ENCODE measurements around the gene BAIAP2L2. TPM values are rescaled to one million over a fixed set of nuclear protein-coding genes. Genes with fewer than 3 reads are reported as not detected.
"Not testable (repeated sequence)": the region's sequence is repeated elsewhere in the genome, so short reads cannot be mapped to it uniquely, and the experiment has no call there.

Gene BAIAP2L2
- total RNA-seq, 1 donor from 2014 or later: 1.1 TPM

GRCh38 chr22:38041760-38042487 lies 68.6 kb downstream of the BAIAP2L2 start:
- peak; percentile 43 for ATAC-seq
- no peak for DNase-seq (ENCODE audit: low spot score)

DNA sequence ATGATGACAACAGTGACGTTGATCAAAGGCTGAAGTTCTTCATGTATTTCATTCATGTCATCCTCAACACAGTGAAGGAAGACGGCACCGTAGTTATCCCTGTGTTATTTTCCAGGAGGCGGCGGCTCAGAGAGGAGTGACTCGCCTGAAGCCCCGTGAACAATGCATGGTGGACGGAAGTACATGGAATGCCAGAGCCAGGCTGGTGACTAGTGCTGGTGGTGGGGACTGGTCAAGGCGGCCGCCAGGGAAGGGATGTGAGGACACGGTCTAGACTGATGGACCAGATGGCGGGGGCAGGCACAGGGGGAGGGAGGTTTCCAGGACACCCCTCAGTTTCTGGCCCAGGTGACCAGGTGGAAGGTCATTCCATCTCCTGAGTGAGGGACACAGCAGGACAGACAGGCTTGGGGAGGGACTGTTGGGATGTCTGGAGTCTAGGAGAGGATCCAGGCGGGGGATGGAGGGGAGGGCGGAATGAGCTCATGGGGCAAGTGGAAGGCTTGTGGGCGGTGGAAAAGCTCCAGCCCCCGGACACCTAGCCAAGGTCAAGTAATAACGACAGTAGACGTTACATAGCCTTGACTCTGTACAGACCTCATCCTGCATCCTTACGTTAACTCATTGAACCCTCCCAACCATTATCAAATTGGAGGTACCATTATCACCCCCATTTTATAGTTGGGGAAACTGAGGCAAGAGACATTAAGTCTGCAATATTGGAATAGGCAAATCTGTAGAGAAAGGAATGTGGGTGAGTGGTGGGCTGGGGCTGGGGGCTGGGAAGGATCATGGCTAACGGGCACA lies 69.3 kb downstream of the BAIAP2L2 start:
- DNase-seq (ENCODE audit: low spot score): no peak

GRCh38 chr22:38038890-38039812 lies 71.3 kb downstream of the BAIAP2L2 start:
- ATAC-seq (no peak), DNase-seq (ENCODE audit: low spot score) (no peak)

More for the DNA sequence above, 69.3 kb downstream of the BAIAP2L2 start:
- no peak for ATAC-seq

DNA sequence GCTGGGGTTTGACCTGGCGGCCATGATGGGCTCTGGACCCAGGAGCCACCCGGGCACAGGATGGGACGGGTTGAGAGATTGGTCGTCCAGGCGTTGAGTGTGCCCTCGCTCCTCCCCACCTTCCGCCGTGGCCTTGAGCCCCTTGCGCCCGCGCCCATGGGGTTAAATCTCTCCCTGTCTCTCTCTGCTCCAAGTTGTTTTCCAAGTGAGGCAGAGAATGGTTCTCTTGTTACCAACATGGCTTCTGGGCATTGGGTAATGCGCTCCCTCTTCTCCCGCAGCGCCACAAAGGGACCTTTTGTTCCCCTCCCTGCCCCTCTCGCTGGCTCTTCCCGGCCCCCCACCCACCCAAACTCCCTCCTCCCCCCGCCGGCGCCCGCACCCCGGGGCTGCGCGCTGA lies 72.1 kb downstream of the BAIAP2L2 start:
- ATAC-seq (no peak), DNase-seq (ENCODE audit: low spot score) (no peak)

- not testable (repeated sequence) for DNase-seq (ENCODE audit: low spot score); ATAC-seq
Observed at GRCh38 chr22:38037367-38038150, 72.9 kb downstream of the BAIAP2L2 start.

DNA sequence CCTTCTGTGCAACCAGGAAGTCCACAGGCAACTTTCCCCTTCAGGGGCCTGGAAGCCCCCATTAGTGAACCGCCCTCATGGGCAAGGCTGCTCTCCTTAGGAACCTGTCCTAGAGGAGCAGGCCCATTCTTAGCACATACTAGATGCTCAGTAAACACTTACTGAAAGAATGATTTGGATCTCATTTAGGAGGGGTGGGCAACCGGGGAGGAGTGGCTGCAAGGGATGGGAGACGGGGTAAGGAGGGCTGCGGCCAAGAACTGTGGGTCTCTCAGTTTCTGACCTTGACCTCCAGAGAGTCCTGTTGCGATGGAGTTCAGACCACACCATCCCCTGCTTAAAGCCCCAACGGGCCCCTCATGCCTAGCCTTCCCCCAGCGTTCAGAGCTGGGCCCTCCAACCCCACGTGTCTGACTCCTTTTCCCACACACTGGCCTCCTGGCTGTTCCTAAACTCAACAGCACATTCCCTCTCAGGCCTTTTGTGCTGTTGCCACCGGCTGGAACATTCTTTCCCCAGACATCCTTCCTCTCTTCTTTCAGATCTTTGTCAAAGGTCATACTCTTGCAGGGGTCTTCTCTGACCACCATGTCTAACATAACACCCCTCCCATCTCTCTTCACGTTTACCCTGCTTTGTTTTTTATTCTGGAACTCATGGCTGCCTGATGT lies 74.0 kb downstream of the BAIAP2L2 start:
- DNase-seq (ENCODE audit: low spot score): no peak
- ATAC-seq: no peak

GRCh38 chr22:38035530-38035885 lies 75.0 kb downstream of the BAIAP2L2 start:
- DNase-seq (ENCODE audit: low spot score): no peak
- no peak for ATAC-seq

Other genes with a start within 250 kb of the BAIAP2L2 start
- gene MICALL1, start 204.4 kb downstream of the BAIAP2L2 start, total RNA-seq: 9.5 TPM
- 0.25 TPM for gene C22orf23, start 157.1 kb downstream of the BAIAP2L2 start, total RNA-seq
- gene POLR2F, start 157.0 kb downstream of the BAIAP2L2 start, total RNA-seq: 64.2 TPM
- gene SOX10, start 126.1 kb downstream of the BAIAP2L2 start, total RNA-seq: 0.30 TPM
- 16.8 TPM for gene PICK1, start 53.3 kb downstream of the BAIAP2L2 start, total RNA-seq
- not detected for gene SLC16A8, start 26.5 kb downstream of the BAIAP2L2 start, total RNA-seq
- gene PLA2G6, start 71.1 kb upstream of the BAIAP2L2 start, total RNA-seq: 32.1 TPM
- gene MAFF, start 91.3 kb upstream of the BAIAP2L2 start, total RNA-seq: 2.5 TPM
- gene TMEM184B, start 162.3 kb upstream of the BAIAP2L2 start, total RNA-seq: 11.7 TPM
- gene CSNK1E, start 206.7 kb upstream of the BAIAP2L2 start, total RNA-seq: 29.4 TPM